Measurements from ENCODE around the gene DHRS9. TPM values are rescaled to one million over a fixed set of nuclear protein-coding genes. Genes with fewer than 3 reads are reported as not detected.

Gene DHRS9
- total RNA-seq, result under 1 TPM in 3 of 4 donors, not detected in 1; 0.26 to 0.91 (median 0.48) TPM

GRCh38 chr2:169069341-169069740, at the start of gene DHRS9:
DHRS9 (plus strand) TSS chr2:169069563; CDS start chr2:169081582, 12,019 bp downstream.
- H3K4me1 ChIP-seq, result no peaks in the 10 kb centered on the region
- H3K27ac ChIP-seq, result no peak within 1 kb of the TSS
- no peak for DNase-seq
- no peaks in the 10 kb centered on the region for H3K27me3 ChIP-seq
- H3K4me3 ChIP-seq, result no peak within 1 kb of the TSS
- intact Hi-C loops (cut with DNase I; ENCODE audit: low total_unique reads), result no loop called here
- TF ChIP-seq POLR2A (IDR thresholded peaks at IDR 0.05), result no peak
- TF ChIP-seq CTCF (IDR thresholded peaks at IDR 0.05), result no peak
- no peaks in the 10 kb centered on the region for H3K36me3 ChIP-seq
- no peaks in the 10 kb centered on the region for H3K9me3 ChIP-seq

- Histone ChIP-seq H3K4me1 (no peaks in the 10 kb centered on the region), H3K4me3 (no peak overlapping the region), H3K9me3 (no peaks in the 10 kb centered on the region), H3K36me3 (no peaks in the 10 kb centered on the region), H3K27ac (no peak overlapping the region), H3K27me3 (no peaks in the 10 kb centered on the region)
- no peak for DNase-seq
- TF ChIP-seq POLR2A (IDR thresholded peaks at IDR 0.05), result no peak
- TF ChIP-seq CTCF (IDR thresholded peaks at IDR 0.05), result no peak
- intact Hi-C loops (cut with DNase I; ENCODE audit: low total_unique reads), result no loop called here
Observed at GRCh38 chr2:169023161-169023560, 46.2 kb upstream of the DHRS9 start.

- Histone ChIP-seq H3K4me3 (no peak overlapping the region), H3K36me3 (no peaks in the 10 kb centered on the region), H3K4me1 (no peaks in the 10 kb centered on the region), H3K9me3 (no peaks in the 10 kb centered on the region), H3K27ac (no peak overlapping the region), H3K27me3 (no peaks in the 10 kb centered on the region)
- DNase-seq, result no peak
- no peak for TF ChIP-seq POLR2A (IDR thresholded peaks at IDR 0.05)
- no peak for TF ChIP-seq CTCF (IDR thresholded peaks at IDR 0.05)
- intact Hi-C loops (cut with DNase I; ENCODE audit: low total_unique reads), result no loop called here
Observed at GRCh38 chr2:169026056-169026455, 43.3 kb upstream of the DHRS9 start.

- DNase-seq, result no peak
- Histone ChIP-seq H3K27ac (no peak overlapping the region), H3K4me3 (no peak overlapping the region), H3K4me1 (no peaks in the 10 kb centered on the region), H3K9me3 (no peaks in the 10 kb centered on the region), H3K27me3 (no peaks in the 10 kb centered on the region), H3K36me3 (no peaks in the 10 kb centered on the region)
- TF ChIP-seq CTCF (IDR thresholded peaks at IDR 0.05) (no peak), POLR2A (IDR thresholded peaks at IDR 0.05) (no peak)
- intact Hi-C loops (cut with DNase I; ENCODE audit: low total_unique reads), result no loop called here
Observed at GRCh38 chr2:169027234-169027633, 42.1 kb upstream of the DHRS9 start.

- H3K9me3 ChIP-seq, result no peaks in the 10 kb centered on the region
- no peak overlapping the region for H3K27ac ChIP-seq
- H3K4me3 ChIP-seq, result no peak overlapping the region
- no peak for TF ChIP-seq POLR2A (IDR thresholded peaks at IDR 0.05)
- TF ChIP-seq CTCF (IDR thresholded peaks at IDR 0.05), result no peak
- no peak for DNase-seq
- H3K4me1 ChIP-seq, result no peaks in the 10 kb centered on the region
- intact Hi-C loops (cut with DNase I; ENCODE audit: low total_unique reads), result no loop called here
- H3K36me3 ChIP-seq, result no peaks in the 10 kb centered on the region
- H3K27me3 ChIP-seq, result no peaks in the 10 kb centered on the region
Observed at GRCh38 chr2:169029341-169029740, 40.0 kb upstream of the DHRS9 start.

All from uterus (tissue), 4 donors.